ENCODE data around the gene NF1.
"Not testable (repeated sequence)": the region's sequence is repeated elsewhere in the genome, so short reads cannot be mapped to it uniquely, and the experiment has no call there.

NF1 gene

GRCh38 chr17:31293581-31293980 lies 198.8 kb downstream of the NF1 start:
- no peak for DNase-seq (ENCODE audit: low read depth, low spot score)

DNA sequence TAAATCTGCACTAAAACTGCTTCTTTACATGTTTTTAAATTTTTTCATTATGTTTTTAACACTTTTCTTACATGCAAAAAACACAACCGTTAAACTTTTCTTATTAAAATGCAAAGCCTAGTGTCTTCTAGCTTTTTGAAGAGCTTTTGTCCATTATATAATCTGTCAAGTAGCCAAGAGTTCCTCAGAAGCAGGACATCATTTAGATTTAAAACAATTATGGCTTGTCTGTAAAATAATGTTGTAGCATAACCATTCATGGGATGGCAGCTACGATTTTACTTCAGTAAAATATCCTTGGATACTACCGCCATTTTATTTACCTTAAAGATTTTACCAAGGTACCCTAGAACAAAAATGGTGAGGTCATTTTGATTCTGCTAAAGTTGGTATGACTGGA lies 199.5 kb downstream of the NF1 start:
- DNase-seq (ENCODE audit: low read depth, low spot score): no peak

DNA sequence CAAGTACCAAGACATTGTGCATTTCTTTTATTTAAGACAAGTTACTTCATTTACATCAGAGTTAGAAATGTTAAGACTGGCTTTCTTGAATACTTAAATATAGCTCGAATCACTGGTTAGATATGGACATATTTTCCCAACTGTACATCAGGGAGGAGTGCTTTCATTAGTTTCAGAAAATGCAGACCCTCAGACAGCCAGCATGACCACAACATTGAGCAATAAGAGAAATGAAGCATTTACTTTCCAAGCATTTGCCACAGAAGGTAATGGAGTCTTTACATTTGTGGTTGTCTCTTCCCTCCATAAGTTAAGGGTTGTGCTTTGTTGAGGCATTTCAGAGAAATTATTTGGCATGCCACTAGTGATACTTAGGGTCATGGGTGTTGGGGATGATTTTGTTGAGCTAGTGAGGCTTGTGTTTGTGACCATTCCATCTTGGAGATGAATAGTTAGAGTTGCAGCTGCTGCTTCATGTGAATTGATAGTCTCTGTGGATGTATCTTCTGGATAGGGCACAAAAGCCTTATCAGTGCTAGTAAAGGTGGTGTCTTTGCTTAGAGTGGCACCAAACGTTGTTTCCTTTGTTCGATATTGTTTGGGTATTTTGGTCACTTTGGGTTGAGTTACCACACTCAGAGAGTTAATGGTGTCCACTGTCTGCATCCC lies 200.2 kb downstream of the NF1 start:
- DNase-seq (ENCODE audit: low read depth, low spot score): no peak

- no peak for DNase-seq (ENCODE audit: low read depth, low spot score)
Measured at GRCh38 chr17:31295489-31295871, 200.7 kb downstream of the NF1 start.

GRCh38 chr17:31296142-31296541 lies 201.4 kb downstream of the NF1 start:
- DNase-seq (ENCODE audit: low read depth, low spot score): no peak

DNA sequence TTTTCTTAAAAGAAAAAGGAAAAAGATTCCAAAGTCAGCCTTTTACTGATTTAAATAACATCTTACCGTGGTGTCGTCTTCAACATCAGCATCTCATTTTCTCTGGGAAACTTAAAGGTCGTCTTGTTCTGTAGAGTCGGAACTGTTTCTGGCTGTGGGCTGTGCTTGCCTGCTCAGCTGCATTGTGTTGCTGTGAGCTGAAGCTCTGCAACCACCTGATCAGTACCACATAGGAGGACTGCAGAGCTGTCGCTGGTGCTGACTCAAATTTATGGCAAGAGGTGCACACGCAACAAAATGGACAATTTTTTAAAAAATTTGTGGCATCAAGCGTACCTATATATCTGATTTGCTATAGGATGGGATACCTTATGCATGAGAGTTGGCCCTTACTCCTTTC lies 202.3 kb downstream of the NF1 start, which contains the start of gene OMG:
TSS of gene OMG (minus strand) at position 150 of the 400 bp plus-strand sequence. CDS start 908 bp downstream, outside the sequence.
- no peak for DNase-seq (ENCODE audit: low read depth, low spot score)

DNA sequence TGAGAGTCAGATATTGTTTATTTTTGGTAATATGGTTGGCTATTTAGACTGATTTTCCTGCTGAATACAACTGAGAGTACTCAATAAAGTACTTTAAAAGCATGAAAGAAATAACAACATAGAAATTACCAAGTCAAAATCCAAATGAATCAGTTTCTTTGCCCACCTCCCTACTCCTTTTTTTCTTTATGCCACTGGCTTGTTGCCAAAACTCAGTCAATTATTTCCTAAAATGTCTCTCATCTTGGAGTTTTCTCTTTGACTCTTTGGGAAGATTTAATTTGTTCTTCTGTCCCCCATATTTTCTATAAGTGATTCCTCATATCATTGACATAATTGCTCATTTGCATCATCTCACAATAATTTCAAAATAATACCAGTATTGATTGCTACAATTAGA lies 204.8 kb downstream of the NF1 start:
- DNase-seq (ENCODE audit: low read depth, low spot score): no peak

- DNase-seq (ENCODE audit: low read depth, low spot score): no peak
Measured at GRCh38 chr17:31307640-31308039, 212.9 kb downstream of the NF1 start.

DNA sequence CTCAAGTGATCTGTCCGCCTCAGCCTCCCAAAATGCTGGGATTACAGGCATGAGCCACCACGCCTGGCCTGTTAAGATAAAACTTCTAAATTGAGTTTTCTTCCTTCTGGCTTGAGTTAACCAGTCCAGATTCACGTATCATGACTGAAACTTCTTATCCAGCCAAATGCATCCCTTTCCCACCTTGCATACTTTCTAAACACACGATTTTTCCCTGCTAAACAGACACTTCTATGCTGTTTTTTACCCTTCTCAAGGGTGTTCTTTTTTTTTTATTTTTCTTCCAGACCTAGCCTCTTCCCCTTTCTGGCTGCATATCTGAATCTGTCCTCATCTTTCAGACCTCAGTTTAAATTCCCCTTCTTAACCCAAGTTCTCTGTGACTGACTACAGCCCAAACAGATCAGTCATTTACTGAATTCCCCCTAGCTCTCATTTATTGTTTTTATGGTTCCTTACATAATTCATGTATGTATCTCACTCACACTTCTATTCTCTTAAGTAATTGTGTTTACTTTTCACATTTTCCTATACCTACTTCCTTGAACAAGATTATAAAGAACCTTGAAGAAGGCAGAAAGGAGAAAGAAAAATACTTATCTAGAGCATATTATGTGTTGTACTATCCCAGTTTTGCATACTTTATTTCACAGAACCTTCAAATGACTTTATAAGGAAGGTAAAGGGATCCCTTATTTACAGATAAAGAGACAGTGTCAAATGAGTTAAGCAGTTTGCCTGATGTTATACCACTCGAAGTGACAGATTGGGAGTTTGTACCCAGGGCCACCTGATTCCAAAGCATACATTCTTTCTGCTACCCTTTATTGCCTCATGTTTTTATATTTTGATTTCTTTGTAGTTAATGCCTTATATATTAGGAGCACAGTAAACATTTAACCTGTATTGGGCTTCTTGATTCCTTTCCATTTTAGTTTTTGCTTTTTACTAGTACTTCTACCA lies 213.9 kb downstream of the NF1 start:
- no peak for DNase-seq (ENCODE audit: low read depth, low spot score)

DNA sequence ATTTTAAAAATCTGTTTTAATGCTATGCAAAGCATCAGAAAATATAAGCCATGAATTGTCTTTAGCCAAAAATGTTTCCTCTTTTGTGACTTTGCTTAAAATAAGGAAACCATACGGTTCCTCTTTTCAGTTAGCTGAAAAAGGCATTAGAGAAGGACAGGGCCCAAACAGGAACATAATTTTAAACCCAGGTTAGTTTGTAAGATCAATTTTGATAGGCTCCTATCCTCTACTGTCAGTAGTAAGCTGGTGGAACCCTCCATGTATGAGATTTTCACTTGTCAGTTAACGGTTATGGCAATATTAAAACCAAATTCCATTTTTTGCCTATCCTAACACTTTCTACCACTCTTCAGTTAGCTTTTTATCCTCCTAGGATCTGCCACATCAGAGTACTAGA lies 214.8 kb downstream of the NF1 start:
- no peak for DNase-seq (ENCODE audit: low read depth, low spot score)

DNA sequence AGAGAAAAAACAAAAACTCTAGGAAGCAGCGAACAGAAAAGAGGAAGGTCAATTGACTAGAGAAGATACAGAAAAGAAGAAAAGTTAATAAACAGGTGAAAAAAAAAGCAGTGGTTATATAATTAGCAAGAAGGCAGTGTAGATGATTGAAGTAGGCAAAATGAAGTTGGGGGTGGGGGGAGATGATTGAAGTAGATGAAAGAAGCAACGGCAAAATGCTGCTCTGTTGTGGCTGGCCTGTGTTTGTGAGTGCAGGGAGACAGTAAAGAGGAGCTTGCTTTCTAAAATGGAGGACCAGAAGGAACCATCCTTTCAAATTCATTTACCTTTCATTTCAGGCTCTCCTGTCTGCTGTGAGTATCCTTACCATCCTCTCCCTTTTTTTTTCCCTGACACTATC lies 215.5 kb downstream of the NF1 start:
- no peak for DNase-seq (ENCODE audit: low read depth, low spot score)

DNA sequence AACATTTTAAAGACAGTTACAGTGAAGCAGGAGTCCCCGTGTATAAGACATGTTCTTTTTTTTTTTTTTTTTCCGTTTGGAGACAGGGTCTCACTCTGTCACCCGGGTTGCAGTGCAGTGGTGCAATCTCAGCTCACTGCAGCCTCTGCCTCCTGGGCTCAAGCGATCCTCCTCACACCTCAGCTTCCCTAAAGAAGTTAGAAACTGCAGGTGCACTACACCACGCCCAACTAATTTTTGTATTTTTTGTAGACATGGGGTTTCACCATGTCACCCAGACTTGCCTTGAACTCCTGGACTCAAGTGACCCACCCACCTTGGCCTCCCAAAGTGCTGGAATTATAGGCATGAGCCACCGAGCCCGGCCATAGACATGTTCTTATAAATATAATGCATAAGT lies 216.1 kb downstream of the NF1 start:
- no peak for DNase-seq (ENCODE audit: low read depth, low spot score)

DNA sequence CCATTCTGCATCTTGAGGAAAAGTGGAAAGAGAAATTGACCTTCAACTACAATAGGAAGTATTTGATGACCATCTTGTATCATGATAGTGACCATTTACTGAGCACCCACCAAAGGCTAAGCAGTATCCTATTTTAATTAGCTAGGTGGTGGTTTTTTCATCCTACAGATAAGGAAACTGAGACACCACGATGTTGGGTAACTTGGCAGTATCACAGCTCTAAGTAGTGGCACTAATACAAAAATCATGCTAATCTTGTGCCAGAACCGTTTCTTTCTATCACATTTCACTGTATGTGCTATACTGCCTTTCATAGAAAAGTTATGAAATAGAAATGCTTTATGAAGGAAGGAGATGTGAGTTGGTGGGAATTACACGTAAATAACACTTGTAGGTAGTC lies 216.7 kb downstream of the NF1 start:
- no peak for DNase-seq (ENCODE audit: low read depth, low spot score)

DNA sequence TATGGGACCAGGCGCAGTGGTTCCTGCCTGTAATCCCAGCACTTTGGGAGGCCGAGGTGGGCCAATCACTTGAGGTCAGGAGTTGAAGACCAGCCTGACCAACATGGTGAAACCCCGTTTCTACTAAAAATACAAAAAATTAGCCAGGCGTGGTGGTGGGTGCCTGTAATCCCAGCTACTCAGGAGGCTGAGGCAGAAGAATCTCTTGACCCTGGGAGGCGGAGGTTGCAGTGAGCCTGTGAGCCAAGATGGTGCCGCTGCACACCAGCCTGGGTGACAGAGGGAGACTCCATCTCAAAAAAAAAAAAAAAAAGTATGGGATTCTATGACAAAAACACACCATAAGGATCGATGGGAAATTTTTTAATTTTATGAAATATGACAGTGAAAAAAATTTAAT lies 217.4 kb downstream of the NF1 start:
- not testable (repeated sequence) for DNase-seq (ENCODE audit: low read depth, low spot score)

- no peak for DNase-seq (ENCODE audit: low read depth, low spot score)
Measured at GRCh38 chr17:31313982-31314781, 219.4 kb downstream of the NF1 start, which contains the start of gene EVI2B. Gene EVI2B (minus strand): TSS chr17:31314054. CDS start chr17:31305609, 8,445 bp downstream.

- no peak for DNase-seq (ENCODE audit: low read depth, low spot score)
Measured at GRCh38 chr17:31314782-31315100, 220.0 kb downstream of the NF1 start.

DNA sequence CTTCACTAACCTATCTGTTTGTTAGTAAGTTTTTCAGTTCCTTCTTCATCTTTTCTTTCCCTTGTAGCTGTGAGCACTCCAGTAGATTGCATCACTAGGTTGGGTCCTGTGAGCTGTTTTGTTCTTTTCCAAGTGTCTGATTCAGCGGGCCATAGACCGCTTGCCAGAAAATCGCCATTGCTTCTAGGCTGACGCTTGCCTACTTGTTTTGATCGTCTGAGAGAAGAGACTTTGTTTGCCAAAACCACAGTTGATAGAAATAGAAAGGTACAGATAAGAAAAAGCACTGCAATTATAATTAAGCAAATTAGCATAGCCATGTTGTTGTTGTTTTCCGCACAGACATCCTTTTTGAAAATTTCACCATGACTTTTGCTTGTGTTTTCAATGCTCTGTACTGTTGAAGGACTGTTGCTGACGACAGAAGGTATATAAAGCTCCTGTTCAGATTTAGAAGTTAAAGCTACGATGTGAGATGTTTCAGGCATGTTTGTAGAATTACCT lies 223.6 kb downstream of the NF1 start:
- peak; percentile 7 for DNase-seq (ENCODE audit: low read depth, low spot score)

DNA sequence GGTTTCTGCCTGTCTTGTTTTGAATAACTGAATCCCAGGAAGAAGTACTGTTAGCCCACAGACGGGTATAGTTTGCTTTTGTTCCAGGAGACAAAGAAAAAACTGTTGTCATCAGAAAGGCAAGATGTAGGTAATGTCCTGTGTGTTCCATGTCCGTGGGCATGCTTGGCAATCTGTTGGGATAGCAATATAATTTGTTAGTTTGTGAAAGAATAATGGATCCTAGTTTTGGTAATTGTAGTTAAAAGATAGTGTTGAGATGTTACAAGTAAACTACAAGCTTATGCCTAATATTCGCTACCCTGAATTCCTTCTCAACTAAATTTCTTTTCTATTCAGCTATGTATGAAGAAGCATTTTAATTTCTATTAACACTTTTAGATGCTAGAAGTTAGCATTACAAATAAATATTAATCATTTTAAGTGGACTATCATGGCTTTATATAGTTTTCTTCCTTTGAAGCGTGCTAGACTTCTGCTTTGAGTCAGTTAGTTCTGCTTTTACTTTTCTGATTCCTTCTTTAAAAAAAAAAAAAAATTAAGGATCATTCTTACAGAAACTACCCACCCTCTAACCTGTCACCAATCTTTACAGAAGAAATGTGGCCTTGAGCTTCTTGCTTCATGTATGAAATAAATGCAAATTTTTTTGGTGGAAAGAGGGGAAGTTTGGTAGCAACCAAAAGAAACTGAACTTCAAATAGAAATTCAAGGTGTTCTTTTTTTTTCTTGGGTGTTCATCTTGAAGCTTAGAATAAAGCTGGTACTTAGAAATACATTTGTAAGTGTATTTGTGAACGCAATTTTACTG lies 224.3 kb downstream of the NF1 start:
- DNase-seq (ENCODE audit: low read depth, low spot score): no peak

DNA sequence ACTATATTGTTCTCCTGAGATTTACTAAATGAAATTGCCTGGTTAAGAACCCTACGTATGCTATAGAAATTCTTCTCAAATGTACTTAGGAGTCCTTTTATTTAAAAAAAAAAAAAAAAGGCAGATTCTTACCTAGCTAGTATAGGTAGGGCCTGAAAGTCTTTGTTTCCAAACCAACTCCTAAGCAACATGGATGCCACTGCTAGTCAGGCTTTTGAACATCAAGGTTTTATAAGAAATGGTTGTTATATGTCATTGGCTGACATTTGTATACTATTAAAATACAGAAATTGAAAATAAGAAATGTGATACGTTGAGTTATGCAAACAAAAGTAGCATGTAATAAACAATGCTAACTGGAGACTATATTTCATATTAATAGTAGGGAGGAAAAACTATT lies 225.5 kb downstream of the NF1 start:
- no peak for DNase-seq (ENCODE audit: low read depth, low spot score)

GRCh38 chr17:31320791-31321190 lies 226.0 kb downstream of the NF1 start:
- DNase-seq (ENCODE audit: low read depth, low spot score): no peak

DNA sequence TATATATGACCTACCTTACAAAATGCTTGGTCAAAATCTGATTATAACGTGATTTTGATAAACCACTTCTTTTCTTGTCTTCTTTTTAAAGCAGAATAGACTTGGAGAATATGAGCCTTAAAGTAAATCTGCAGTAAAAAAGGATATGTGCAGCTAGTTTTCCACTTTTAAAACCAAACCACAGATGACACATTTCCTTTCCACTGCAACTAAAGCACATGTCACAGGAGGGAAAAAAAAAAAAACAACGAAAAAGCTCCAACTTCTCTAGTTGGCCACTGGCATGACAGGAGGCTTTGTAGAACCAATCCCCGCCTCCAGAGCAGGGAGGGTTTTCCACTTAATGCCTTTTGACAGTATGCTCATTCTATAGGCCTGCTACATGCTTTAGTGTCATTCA lies 226.7 kb downstream of the NF1 start, which contains the start of gene EVI2A:
TSS of gene EVI2A (minus strand) at position 142 of the 400 bp plus-strand sequence. CDS start 2,609 bp downstream, outside the sequence.
- no peak for DNase-seq (ENCODE audit: low read depth, low spot score)
